K562 (cell line): ENCODE data around the gene SEBOX. TPM values are rescaled to one million over a fixed set of nuclear protein-coding genes. Genes with fewer than 3 reads are reported as not detected.

Experiments
- ATAC-seq: fragments of 200-7000 bp; cut with Tn5 transposase; 3 replicates; pipeline ENCODE4 v1.9.1; 2020; ENCODE audit warnings: moderate library complexity
- BruUV-seq: library from RNA; stranded (reverse); fragments of 400-500 nt; replicated peaks from 2 replicates; lab custom pipeline; 2021; lab: Mats Ljungman, UMichigan
- CTCF ChIA-PET: fragments of 300-600 bp; formaldehyde crosslinking; extraction: SDS; loops from one replicate; lab custom pipeline; 2021; ENCODE audit warnings: low intra/inter-chr PET ratio; lab: Yijun Ruan, JAX
- POLR2A ChIA-PET: fragments of 300-600, 350-650 bp; sonication (Branson Sonifier 250); formaldehyde crosslinking; extraction: SDS; loops from one replicate; lab custom pipeline; 2021; ENCODE audit warnings: antibody characterized with exemption, inconsistent platforms; lab: Yijun Ruan, JAX
- DNase-seq, 4 experiments: peaks; one replicate each; pipeline versions ENCODE4 v3.0.0 to v3.0.0-alpha.2; 2011 to 2018; ENCODE audit warnings: low spot score in 3 of 4, mixed read lengths in 3 of 4; ENCODE audit errors: extremely low read depth in 1 of 4
- FAIRE-seq: peaks from 2 replicates; lab custom pipeline; 2011; peaks lifted over from hg19 to GRCh38; lab: Jason Lieb, UNC
- H2AFZ ChIP-seq: 2 replicates; pipeline ENCODE4 v1.6.0; 2011; ENCODE audit warnings: low read depth, low read length, control low read depth, inconsistent platforms
- H3K27ac ChIP-seq: fragments of 200-600 bp; 3 replicates; pipeline ENCODE4 v1.8.0; 2011; ENCODE audit warnings: low read depth, mild to moderate bottlenecking, control low read depth, inconsistent platforms, low read length, moderate library complexity, mixed read lengths; ENCODE audit errors: extremely low read depth
- H3K27me3 ChIP-seq, 2 experiments: fragments of 300-600 bp in 1 of 2; 2 replicates in 1 of 2; 3 replicates in 1 of 2; pipeline versions ENCODE4 v1.6.0 to v1.8.0; 2011; ENCODE audit warnings: inconsistent platforms in 2 of 2, low read length in 2 of 2, mild to moderate bottlenecking in 1 of 2, mixed read lengths in 1 of 2, moderate library complexity in 1 of 2; ENCODE audit not compliant: control insufficient read depth in 2 of 2, insufficient read depth in 2 of 2
- H3K36me3 ChIP-seq: fragments of 300-600 bp; 3 replicates; pipeline ENCODE4 v1.8.0; 2011; ENCODE audit warnings: mild to moderate bottlenecking, low read length, inconsistent platforms; ENCODE audit not compliant: control insufficient read depth, insufficient read depth
- H3K4me1 ChIP-seq, 2 experiments: fragments of 200-600 bp in 1 of 2; replicated peaks in 1 of 2; 2 replicates in 1 of 2; 3 replicates in 1 of 2; pipeline versions ENCODE4 v1.5.1 to v1.8.0; 2011; ENCODE audit warnings: inconsistent platforms in 2 of 2, low read length in 2 of 2, mild to moderate bottlenecking in 1 of 2, mixed read lengths in 1 of 2, moderate library complexity in 1 of 2; ENCODE audit not compliant: control insufficient read depth in 2 of 2, insufficient read depth in 2 of 2
- H3K4me2 ChIP-seq: 2 replicates; pipeline ENCODE4 v1.6.1; 2011; ENCODE audit warnings: low read length, control low read depth, inconsistent platforms, mixed read lengths; ENCODE audit not compliant: insufficient read depth
- H3K4me3 ChIP-seq: fragments of 200-600 bp; sonication (generic), shearing (Covaris generic); 2 replicates; pipeline ENCODE4 v1.5.1; 2016; ENCODE audit warnings: control low read depth, inconsistent platforms
- H3K79me2 ChIP-seq: fragments of 200-600 bp; 3 replicates; pipeline ENCODE4 v1.8.0; 2011; ENCODE audit warnings: low read length, inconsistent platforms; ENCODE audit not compliant: control insufficient read depth, insufficient read depth
- H3K9ac ChIP-seq, 2 experiments: 2 replicates each; pipeline versions ENCODE4 v1.6.0 to v1.6.1; 2011; ENCODE audit warnings: low read depth in 2 of 2, low read length in 2 of 2, control low read depth in 1 of 2, inconsistent platforms in 1 of 2, mild to moderate bottlenecking in 1 of 2, mixed read lengths in 1 of 2; ENCODE audit not compliant: insufficient read depth in 1 of 2
- H3K9me1 ChIP-seq: one replicate; pipeline ENCODE4 v1.6.0; 2011; ENCODE audit warnings: inconsistent platforms, mild to moderate bottlenecking, low read length, moderate library complexity; ENCODE audit not compliant: control insufficient read depth, insufficient read depth
- H3K9me3 ChIP-seq: replicated peaks from 2 replicates; pipeline ENCODE4 v1.5.1; 2011; ENCODE audit warnings: low read depth, low read length, inconsistent platforms; ENCODE audit not compliant: control insufficient read depth, insufficient read depth
- H4K20me1 ChIP-seq: replicated peaks from 2 replicates; pipeline ENCODE4 v1.6.1; 2011; ENCODE audit warnings: low read length, inconsistent platforms, mixed read lengths; ENCODE audit not compliant: control insufficient read depth, insufficient read depth
- DIDO1 ChIP-seq: fragments of 450-650 bp; IDR thresholded peaks from 2 replicates; pipeline ENCODE4 v1.6.1; 2016; ENCODE audit warnings: low read depth, missing biosample characterization, missing genetic modification characterization
- POLR2G ChIP-seq: fragments of 200-400 bp; formaldehyde crosslinking; IDR thresholded peaks from 2 replicates; pipeline ENCODE4 v1.6.1; 2017; ENCODE audit warnings: low read depth, mild to moderate bottlenecking, antibody characterized with exemption, low read length, moderate library complexity
- RBFOX2 ChIP-seq: fragments of 200-400 bp; formaldehyde crosslinking; IDR thresholded peaks from 2 replicates; pipeline ENCODE4 v1.6.1; 2017; ENCODE audit warnings: low read depth, mild to moderate bottlenecking, low read length, moderate library complexity
- RUNX1 ChIP-seq: sonication (generic); IDR thresholded peaks from 2 replicates; pipeline ENCODE4 v1.6.1; 2016; ENCODE audit warnings: antibody characterized with exemption, low read depth
- TRIM28 ChIP-seq: fragments of 450-650 bp; IDR thresholded peaks from 2 replicates; pipeline ENCODE4 v1.6.1; 2017
- ZNF274 ChIP-seq: IDR thresholded peaks from 2 replicates; pipeline ENCODE4 v1.6.1; 2011; ENCODE audit warnings: low read depth, mild to moderate bottlenecking, low read length, moderate library complexity, borderline replicate concordance
- WGBS: fragments of 100-300 bp; shearing (Covaris generic); methylation state at CpG from one replicate; pipeline ENCODE4 v1.1.6; 2016; ENCODE audit warnings: low coverage, mixed read lengths; ENCODE audit not compliant: insufficient coverage; ENCODE audit errors: missing lambda C conversion rate; 5-methylcytosine and 5-hydroxymethylcytosine counted together
- in situ Hi-C: fragments of 300-500 bp; cut with MboI; formaldehyde crosslinking; loops from 4 replicates; pipeline ENCODE4 v1.15.0; 2018; ENCODE audit warnings: inconsistent platforms, mixed read lengths
- intact Hi-C: fragments of 100-400 bp; cut with micrococcal nuclease; formaldehyde crosslinking; loops from 2 replicates; pipeline ENCODE4 v1.14.2; 2022
- polyA plus RNA-seq, 8 experiments: library from polyadenylated mRNA; depleted of rRNA in 4 of 8; stranded (reverse) in 5 of 8; unstranded in 3 of 8; fragments of >200 nt; fragmentation: Nextera tagmentation in 2 of 8; fragmentation: Illumina TruSeq in 1 of 8; extraction: Ambion mirVana in 2 of 8; extraction: Trizol in 1 of 8; gene quantifications; 2 replicates each; pipeline versions ENCODE4 v1.2.1 to v1.2.3, GENCODE V29; 2011 to 2014; ENCODE audit warnings: inconsistent platforms in 1 of 8, missing spikeins in 1 of 8
- total RNA-seq, 7 experiments: library from RNA; depleted of rRNA in 6 of 7; stranded (reverse); fragments of >200 nt in 6 of 7; fragmentation: Illumina TruSeq in 2 of 7; extraction: Trizol in 2 of 7; gene quantifications; 2 replicates each; pipeline versions ENCODE4 v1.2.1 to v1.2.3, GENCODE V29; 2011 to 2021; ENCODE audit warnings: low replicate concordance in 1 of 7

SEBOX gene
- total and polyA plus RNA-seq, 9 of the 15 experiments (the other 6 are each of a cell fraction or from before 2014, with no cell fraction given), result not detected

DNA sequence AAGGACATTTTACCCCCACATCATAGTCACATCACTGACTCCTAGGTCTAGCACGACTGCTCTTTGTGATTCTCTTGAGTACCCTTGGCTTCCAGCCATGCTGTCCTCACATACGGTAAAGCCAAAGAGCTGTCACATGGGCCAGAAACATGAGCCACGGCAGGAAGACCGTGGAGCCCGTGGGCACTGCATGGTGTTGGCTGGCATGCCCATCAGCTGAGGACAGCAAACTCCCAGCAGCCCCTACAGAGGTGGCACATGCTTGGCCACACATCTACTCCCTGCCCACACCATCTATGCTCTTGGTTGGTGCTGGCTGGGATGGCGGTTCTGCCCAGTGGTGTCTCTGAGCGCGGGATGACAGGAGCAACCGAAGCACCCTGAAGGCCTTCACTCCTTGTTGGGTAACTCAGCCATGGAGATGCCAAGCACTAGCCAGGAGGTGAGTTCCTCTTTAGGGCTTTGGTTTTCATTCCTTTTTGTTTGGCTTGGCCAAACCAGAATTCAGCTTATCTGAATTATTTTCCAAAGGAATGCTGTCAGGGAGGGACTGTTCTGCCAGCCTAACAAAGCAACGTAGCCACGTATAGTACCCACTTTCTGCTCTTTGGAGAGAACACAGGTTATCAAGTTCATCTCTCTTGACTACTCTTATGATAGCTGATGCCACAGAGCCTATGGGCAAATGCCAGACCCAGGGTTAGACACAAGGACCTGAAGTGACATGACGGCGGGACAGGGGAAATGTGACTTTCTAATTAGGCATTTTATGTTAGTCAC, 19.4 kb downstream of the SEBOX start (continued):
- no peak for TF ChIP-seq RUNX1
- TF ChIP-seq ZNF274, result no peak
- no peak for TF ChIP-seq DIDO1 (tag)

DNA sequence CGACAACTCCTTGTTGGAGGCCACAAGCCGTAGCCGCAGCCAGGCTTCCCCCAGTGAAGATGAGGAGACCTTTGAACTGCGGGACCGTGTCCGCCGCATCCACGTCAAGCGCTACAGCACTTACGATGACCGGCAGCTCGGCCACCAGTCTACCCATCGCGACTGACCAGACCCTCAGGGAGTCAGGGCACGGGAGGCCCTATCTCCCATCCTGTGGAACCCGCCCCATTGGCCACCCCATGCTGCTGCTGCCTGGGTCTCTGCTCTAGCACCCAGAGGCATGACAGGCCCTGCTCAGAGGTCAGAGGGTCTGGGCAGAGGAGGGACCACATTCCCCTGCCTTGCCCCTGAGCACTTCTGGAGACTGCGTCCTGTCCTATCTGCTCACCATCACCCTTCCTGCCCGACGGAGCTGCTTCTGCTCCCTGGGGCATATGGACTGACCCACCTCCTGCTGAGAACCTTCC, 20.5 kb downstream of the SEBOX start:
- no TSS peak for BruUV-seq
- ATAC-seq (no peak), FAIRE-seq (no peak), DNase-seq (peak in 1 of 4 experiments; percentile 23)
- no peak overlapping the region for H3K4me3 ChIP-seq
- no peaks in the 10 kb centered on the region for H3K79me2 ChIP-seq
- 86% methylated on average over 15 of the region's 19 CpGs for WGBS
- peaks cover 0 to 4% of the 10 kb centered on the region in 2 experiments; a peak in 2 of 5 replicates for H3K4me1 ChIP-seq
- no peak overlapping the region for H3K9ac ChIP-seq
- no peaks in the 10 kb centered on the region for H3K27me3 ChIP-seq
- H3K9me3 ChIP-seq, result no peaks in the 10 kb centered on the region
- TF ChIP-seq RBFOX2 (peak; percentile 55), TRIM28 (no peak), POLR2G (peak; percentile 72; the same call in 1 of the 2 replicates)
- ChIA-PET POLR2A (interaction anchor here (0.6 to 4.2 kb wide), 6 partner anchors 9 to 177 kb away, joined by 3 to 44 read pairs (median 4); partner anchors contain the start of genes IFT20 and TNFAIP1), CTCF (no interaction called here)
- no peaks in the 10 kb centered on the region; the same call in none of the 2 replicates for H4K20me1 ChIP-seq
- H3K27ac ChIP-seq, result no peak overlapping the region
- peaks cover 86% of the 10 kb centered on the region for H3K36me3 ChIP-seq
- in situ Hi-C loops, result no loop called here
- H2AFZ ChIP-seq, result no peak overlapping the region
- no peak overlapping the region for H3K4me2 ChIP-seq
- H3K9me1 ChIP-seq, result peaks cover 2% of the 10 kb centered on the region
- intact Hi-C loops, result no loop called here
